Suprapubic skin (tissue), 4 donors: ENCODE measurements around the gene RAPGEF4. TPM values are rescaled to one million over a fixed set of nuclear protein-coding genes. Genes with fewer than 3 reads are reported as not detected.

ENCODE experiments used
- DNase-seq, 2 donors: peaks; one replicate each; pipeline ENCODE4 v3.0.0-alpha.2; 2019; ENCODE audit warnings: low spot score in 2 of 2
- H3K27ac ChIP-seq: fragments of 200-600 bp; sonication (generic); one replicate; pipeline ENCODE4 v1.5.1; 2019
- H3K27me3 ChIP-seq: fragments of 200-600 bp; sonication (generic); one replicate; pipeline ENCODE4 v1.5.1; 2019
- H3K36me3 ChIP-seq: fragments of 200-600 bp; sonication (generic); one replicate; pipeline ENCODE4 v1.5.1; 2019
- H3K4me1 ChIP-seq: fragments of 200-600 bp; sonication (generic); one replicate; pipeline ENCODE4 v1.5.1; 2019
- H3K4me3 ChIP-seq: fragments of 200-600 bp; sonication (generic); one replicate; pipeline ENCODE4 v1.5.1; 2019; ENCODE audit warnings: mild to moderate bottlenecking
- H3K9me3 ChIP-seq: fragments of 200-600 bp; sonication (generic); one replicate; pipeline ENCODE4 v1.5.1; 2019
- CTCF ChIP-seq, 2 donors: fragments of 200-600 bp in 1 of 2; fragments of 450-650 bp in 1 of 2; sonication (generic) in 1 of 2; IDR thresholded peaks; one replicate each; pipeline ENCODE4 v1.5.1; 2016 to 2019; ENCODE audit warnings: antibody characterized with exemption in 2 of 2, mild to moderate bottlenecking in 1 of 2, moderate library complexity in 1 of 2
- EP300 ChIP-seq: sonication (generic); formaldehyde crosslinking; IDR thresholded peaks from one replicate; pipeline ENCODE4 v1.6.1; 2017; ENCODE audit warnings: antibody characterized with exemption
- POLR2A ChIP-seq, 2 donors: fragments of 450-650 bp; IDR thresholded peaks; one replicate each; pipeline ENCODE4 v1.6.1; 2017; ENCODE audit warnings: antibody characterized with exemption in 2 of 2, mild to moderate bottlenecking in 2 of 2, moderate library complexity in 2 of 2
- POLR2AphosphoS5 ChIP-seq, 3 donors: sonication (generic); formaldehyde crosslinking; IDR thresholded peaks; one replicate each; pipeline ENCODE4 v1.6.1; 2017; ENCODE audit warnings: antibody characterized with exemption in 3 of 3
- WGBS: methylation state at CpG from one replicate; pipeline ENCODE4 v1.1.5; 2018; 5-methylcytosine and 5-hydroxymethylcytosine counted together
- total RNA-seq, 4 donors: library from RNA; depleted of rRNA; stranded (reverse); fragments of >200 nt; gene quantifications; one replicate each; pipeline ENCODE4 v1.1.0, GENCODE V29; 2016

Gene RAPGEF4
- total RNA-seq, 4 donors from 2014 or later, result 19.9 to 49.5 (median 27.5) TPM

- DNase-seq, result no peak
- WGBS, result 82% methylated on average over 4 of the region's 4 CpGs
- Histone ChIP-seq H3K27me3 (no peaks in the 10 kb centered on the region), H3K9me3 (no peaks in the 10 kb centered on the region), H3K4me1 (peaks cover 5% of the 10 kb centered on the region), H3K4me3 (no peak overlapping the region), H3K36me3 (no peaks in the 10 kb centered on the region), H3K27ac (no peak overlapping the region)
- TF ChIP-seq EP300, result no peak
- no peak for TF ChIP-seq CTCF (IDR thresholded peaks at IDR 0.05)
- TF ChIP-seq POLR2AphosphoS5 (IDR thresholded peaks at IDR 0.05), result no peak
- no peak for TF ChIP-seq POLR2A (IDR thresholded peaks at IDR 0.05)
These were observed 240.5 kb downstream of the RAPGEF4 start for GRCh38 chr2:172976116-172976515.

GRCh38 chr2:172976816-172977215 lies 241.2 kb downstream of the RAPGEF4 start:
- DNase-seq, result no peak
- Histone ChIP-seq H3K27me3 (no peaks in the 10 kb centered on the region), H3K4me3 (no peak overlapping the region), H3K4me1 (peaks cover 2% of the 10 kb centered on the region), H3K27ac (no peak overlapping the region), H3K9me3 (no peaks in the 10 kb centered on the region), H3K36me3 (no peaks in the 10 kb centered on the region)
- no peak for TF ChIP-seq EP300
- TF ChIP-seq POLR2AphosphoS5 (IDR thresholded peaks at IDR 0.05), result no peak
- TF ChIP-seq CTCF (IDR thresholded peaks at IDR 0.05), result no peak
- no peak for TF ChIP-seq POLR2A (IDR thresholded peaks at IDR 0.05)
- 95% methylated on average over 5 of the region's 5 CpGs for WGBS

GRCh38 chr2:172977270-172978062 lies 241.8 kb downstream of the RAPGEF4 start:
- no peak for DNase-seq
- H3K4me1 ChIP-seq, result peaks cover 2% of the 10 kb centered on the region
- TF ChIP-seq POLR2AphosphoS5 (IDR thresholded peaks at IDR 0.05) (no peak), CTCF (IDR thresholded peaks at IDR 0.05) (no peak), EP300 (no peak), POLR2A (IDR thresholded peaks at IDR 0.05) (no peak)
- H3K27ac ChIP-seq, result no peak overlapping the region
- H3K4me3 ChIP-seq, result no peak overlapping the region
- no peaks in the 10 kb centered on the region for H3K36me3 ChIP-seq
- WGBS, result 91% methylated on average over 4 of the region's 7 CpGs
- no peaks in the 10 kb centered on the region for H3K9me3 ChIP-seq
- H3K27me3 ChIP-seq, result no peaks in the 10 kb centered on the region

- TF ChIP-seq POLR2A (IDR thresholded peaks at IDR 0.05) (no peak), CTCF (IDR thresholded peaks at IDR 0.05) (no peak), EP300 (no peak), POLR2AphosphoS5 (IDR thresholded peaks at IDR 0.05) (no peak)
- no peaks in the 10 kb centered on the region for H3K36me3 ChIP-seq
- no peaks in the 10 kb centered on the region for H3K27me3 ChIP-seq
- no peak overlapping the region for H3K27ac ChIP-seq
- no peaks in the 10 kb centered on the region for H3K9me3 ChIP-seq
- DNase-seq, result no peak
- H3K4me3 ChIP-seq, result no peak overlapping the region
- WGBS, result 88% methylated on average over 1 of the region's 2 CpGs
- peaks cover 2% of the 10 kb centered on the region for H3K4me1 ChIP-seq
These were observed 242.4 kb downstream of the RAPGEF4 start for GRCh38 chr2:172978063-172978383.

GRCh38 chr2:172985139-172985892 lies 249.7 kb downstream of the RAPGEF4 start:
- Histone ChIP-seq H3K9me3 (no peaks in the 10 kb centered on the region), H3K27ac (no peak overlapping the region), H3K4me1 (peaks cover 10% of the 10 kb centered on the region), H3K4me3 (no peak overlapping the region), H3K27me3 (no peaks in the 10 kb centered on the region), H3K36me3 (no peaks in the 10 kb centered on the region)
- 26% methylated on average over 12 of the region's 12 CpGs for WGBS
- TF ChIP-seq CTCF (IDR thresholded peaks at IDR 0.05) (no peak), POLR2A (IDR thresholded peaks at IDR 0.05) (no peak), EP300 (no peak), POLR2AphosphoS5 (IDR thresholded peaks at IDR 0.05) (no peak)
- no peak for DNase-seq
